GM10248 (cell line): ENCODE data around the gene FN1.
"Not testable (repeated sequence)": the region's sequence is repeated elsewhere in the genome, so short reads cannot be mapped to it uniquely, and the experiment has no call there.

Experiments
- CTCF ChIA-PET: fragments of 300-600 bp; sonication (Branson Sonifier 250); formaldehyde crosslinking; extraction: SDS; loops from one replicate; lab custom pipeline; 2021; ENCODE audit warnings: antibody characterized with exemption; lab: Yijun Ruan, JAX
- POLR2A ChIA-PET: fragments of 350-650 bp; sonication (Branson Sonifier 250); formaldehyde crosslinking; extraction: SDS; loops from one replicate; lab custom pipeline; 2020; ENCODE audit warnings: antibody characterized with exemption; lab: Yijun Ruan, JAX
- DNase-seq: peaks from one replicate; pipeline ENCODE4 v3.0.0; 2012; ENCODE audit errors: extremely low spot score
- CTCF ChIP-seq: IDR thresholded peaks from 2 replicates; pipeline ENCODE4 v1.5.1; 2012; ENCODE audit warnings: mild to moderate bottlenecking, low read depth; ENCODE audit errors: extremely low read depth, missing control alignments, control extremely low read depth

Gene FN1

GRCh38 chr2:215361211-215361875, 74.5 kb downstream of the FN1 start:
- TF ChIP-seq CTCF: no peak
- DNase-seq: no peak
- ChIA-PET POLR2A (no interaction called here), CTCF (no interaction called here)

GRCh38 chr2:215360596-215360995, 75.3 kb downstream of the FN1 start:
- no peak for TF ChIP-seq CTCF
- ChIA-PET CTCF (no interaction called here), POLR2A (no interaction called here)
- DNase-seq: no peak

GRCh38 chr2:215360059-215360458, 75.8 kb downstream of the FN1 start:
- CTCF ChIA-PET: interaction anchor here (1.3 kb wide), 2 partner anchors 9 to 14 kb away, joined by 3 read pairs; no protein-coding TSS in a partner anchor
- POLR2A ChIA-PET: not testable (repeated sequence)

GRCh38 chr2:215359576-215359922, 76.3 kb downstream of the FN1 start:
- ChIA-PET CTCF (interaction anchor here (1.3 kb wide), 2 partner anchors 9 to 14 kb away, joined by 3 read pairs; no protein-coding TSS in a partner anchor), POLR2A (no interaction called here)
- no peak for TF ChIP-seq CTCF
- no peak for DNase-seq

More at GRCh38 chr2:215360059-215360458, 75.8 kb downstream of the FN1 start:
- DNase-seq: not testable (repeated sequence)

- DNase-seq: no peak
- TF ChIP-seq CTCF: no peak
- POLR2A ChIA-PET: no interaction called here
- CTCF ChIA-PET: interaction anchor here (1.3 kb wide), 2 partner anchors 8 to 13 kb away, joined by 3 read pairs; no protein-coding TSS in a partner anchor
Measured at GRCh38 chr2:215358891-215359575, 76.8 kb downstream of the FN1 start.

- no peak for DNase-seq
- POLR2A ChIA-PET: no interaction called here
- no peak for TF ChIP-seq CTCF
- CTCF ChIA-PET: no interaction called here
Measured at GRCh38 chr2:215358312-215358845, 77.5 kb downstream of the FN1 start.

GRCh38 chr2:215357660-215358059, 78.2 kb downstream of the FN1 start:
- TF ChIP-seq CTCF: no peak
- DNase-seq: no peak
- ChIA-PET POLR2A (no interaction called here), CTCF (interaction anchor here (1.0 kb wide), 1 partner anchor 7 kb away, joined by 3 read pairs; no protein-coding TSS in a partner anchor)
